Chondrocyte (in vitro differentiated cells): Measurements from ENCODE around the gene PAAF1. TPM values are rescaled to one million over a fixed set of nuclear protein-coding genes. Genes with fewer than 3 reads are reported as not detected.

ENCODE experiments used
- DNase-seq: peaks from one replicate; pipeline ENCODE4 v3.0.0; 2021; ENCODE audit warnings: mixed read lengths, low spot score
- H3K27ac Mint-ChIP-seq: one replicate; pipeline ENCODE4 v1.8.0; 2021; ENCODE audit warnings: mild to moderate bottlenecking, moderate library complexity, mixed read lengths; ENCODE audit not compliant: unreplicated experiment
- H3K27me3 Mint-ChIP-seq: 2 replicates; pipeline ENCODE4 v1.8.0; 2021; ENCODE audit warnings: low read depth, mixed read lengths
- H3K36me3 Mint-ChIP-seq: 2 replicates; pipeline ENCODE4 v1.8.0; 2021; ENCODE audit warnings: low read depth, mixed read lengths
- H3K4me1 Mint-ChIP-seq: 2 replicates; pipeline ENCODE4 v1.8.0; 2021; ENCODE audit warnings: low read depth, mild to moderate bottlenecking, mixed read lengths
- H3K4me3 Mint-ChIP-seq: one replicate; pipeline ENCODE4 v1.8.0; 2021; ENCODE audit warnings: mild to moderate bottlenecking, moderate library complexity, mixed read lengths; ENCODE audit not compliant: unreplicated experiment
- H3K9me3 Mint-ChIP-seq: 2 replicates; pipeline ENCODE4 v1.8.0; 2021; ENCODE audit warnings: low read depth, mixed read lengths
- total RNA-seq: library from RNA; stranded (reverse); gene quantifications from 3 replicates; pipeline ENCODE4 v1.2.1, GENCODE V29; 2021
- TF ChIP-seq, protein P1 (sequence below): fragments of 200-600 bp; sonication (generic); IDR thresholded peaks from 2 replicates; pipeline ENCODE4 v1.5.0; 2021; ENCODE audit warnings: antibody characterized with exemption, mild to moderate bottlenecking, moderate library complexity

The PAAF1 gene
- total RNA-seq, 1 donor from 2014 or later = 13.5 TPM

DNA sequence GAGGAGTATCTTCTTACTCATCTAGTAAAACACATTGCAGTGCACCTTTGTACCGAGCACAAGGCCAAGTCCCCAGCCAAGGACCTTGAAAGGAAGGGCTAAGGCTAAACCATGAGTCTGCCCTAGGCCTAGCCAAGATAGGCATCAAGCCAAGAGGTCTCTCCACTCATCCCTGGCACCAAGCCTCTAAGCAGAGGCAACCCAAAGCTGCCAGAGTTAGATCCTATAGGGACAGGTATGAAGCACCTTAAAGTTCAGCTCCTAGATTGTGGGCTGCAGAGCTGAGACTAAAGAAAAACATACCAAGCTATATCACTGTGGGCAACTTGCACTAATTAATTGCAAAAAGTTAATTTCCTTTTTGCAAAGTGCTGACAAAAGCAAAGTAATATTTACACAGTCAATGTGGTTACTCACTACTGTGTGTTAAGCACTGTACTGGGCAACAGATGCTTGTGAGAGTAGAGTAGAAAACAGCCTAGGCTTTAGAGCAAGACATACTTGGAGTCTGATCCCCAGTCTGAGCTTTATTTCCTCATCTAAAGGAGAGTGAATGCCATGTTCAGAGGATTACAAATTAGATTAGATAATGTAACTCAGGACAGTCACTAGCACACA is 7.4 kb upstream of the PAAF1 start:
- Mint-ChIP-seq H3K4me1 (peaks cover 21% of the 10 kb centered on the region), H3K9me3 (no peaks in the 10 kb centered on the region), H3K27me3 (no peaks in the 10 kb centered on the region), H3K4me3 (no peak overlapping the region), H3K27ac (peak overlapping the region; percentile 41), H3K36me3 (peaks cover 11% of the 10 kb centered on the region)
- TF ChIP-seq, protein P1, sequence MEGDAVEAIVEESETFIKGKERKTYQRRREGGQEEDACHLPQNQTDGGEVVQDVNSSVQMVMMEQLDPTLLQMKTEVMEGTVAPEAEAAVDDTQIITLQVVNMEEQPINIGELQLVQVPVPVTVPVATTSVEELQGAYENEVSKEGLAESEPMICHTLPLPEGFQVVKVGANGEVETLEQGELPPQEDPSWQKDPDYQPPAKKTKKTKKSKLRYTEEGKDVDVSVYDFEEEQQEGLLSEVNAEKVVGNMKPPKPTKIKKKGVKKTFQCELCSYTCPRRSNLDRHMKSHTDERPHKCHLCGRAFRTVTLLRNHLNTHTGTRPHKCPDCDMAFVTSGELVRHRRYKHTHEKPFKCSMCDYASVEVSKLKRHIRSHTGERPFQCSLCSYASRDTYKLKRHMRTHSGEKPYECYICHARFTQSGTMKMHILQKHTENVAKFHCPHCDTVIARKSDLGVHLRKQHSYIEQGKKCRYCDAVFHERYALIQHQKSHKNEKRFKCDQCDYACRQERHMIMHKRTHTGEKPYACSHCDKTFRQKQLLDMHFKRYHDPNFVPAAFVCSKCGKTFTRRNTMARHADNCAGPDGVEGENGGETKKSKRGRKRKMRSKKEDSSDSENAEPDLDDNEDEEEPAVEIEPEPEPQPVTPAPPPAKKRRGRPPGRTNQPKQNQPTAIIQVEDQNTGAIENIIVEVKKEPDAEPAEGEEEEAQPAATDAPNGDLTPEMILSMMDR = no peak
- DNase-seq = no peak

DNA sequence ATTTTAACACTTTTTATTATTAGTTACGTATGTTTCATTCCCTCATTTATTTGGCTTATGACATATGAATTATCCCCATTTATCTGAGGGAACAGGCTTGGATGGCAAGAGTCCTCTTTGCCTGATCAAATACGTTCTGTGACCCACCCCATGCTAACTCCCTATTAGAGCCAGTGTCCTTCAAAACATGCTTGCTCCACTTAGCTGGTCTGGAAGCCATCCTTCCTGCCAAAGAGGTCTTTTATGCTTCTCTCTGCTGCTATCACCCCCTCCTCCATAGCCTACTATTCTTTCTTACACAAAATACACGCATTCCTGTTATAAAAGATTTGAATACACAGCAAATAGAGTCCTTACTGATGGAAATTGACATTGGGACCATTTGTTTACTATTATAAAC is 6.5 kb upstream of the PAAF1 start:
- Mint-ChIP-seq H3K36me3 (peaks cover 8% of the 10 kb centered on the region), H3K27ac (no peak overlapping the region), H3K9me3 (no peaks in the 10 kb centered on the region)

DNA sequence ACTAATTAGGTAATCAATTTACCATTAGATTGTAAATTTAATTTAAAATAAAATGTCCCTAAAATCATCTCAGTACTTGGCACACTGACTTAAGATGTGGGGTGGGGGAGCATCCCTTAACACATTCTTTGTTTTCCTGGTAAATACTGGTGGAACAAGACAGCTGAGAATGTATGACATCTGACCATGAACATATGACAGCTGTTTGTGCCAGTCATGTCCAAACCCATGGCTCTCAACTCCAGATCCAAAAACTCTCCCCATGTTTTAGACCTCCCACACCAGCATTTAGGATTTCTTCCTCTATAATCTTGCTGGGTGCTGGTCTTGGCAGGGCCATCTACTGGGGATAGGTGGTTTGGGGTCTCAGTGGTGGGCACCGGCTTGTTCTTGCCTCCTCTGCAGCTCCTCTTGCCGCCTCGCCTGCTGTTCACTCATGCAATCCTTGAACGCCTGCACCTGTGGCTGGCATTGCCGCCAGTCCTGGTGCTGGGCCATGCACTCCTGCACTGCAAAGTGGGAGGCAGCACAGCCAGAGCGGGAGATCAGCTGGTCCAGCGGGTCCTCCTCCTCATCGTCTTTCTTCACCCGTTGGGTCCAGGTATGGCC is 3.9 kb upstream of the PAAF1 start:
- H3K9me3 Mint-ChIP-seq = no peaks in the 10 kb centered on the region
- DNase-seq = no peak
- peaks cover 7% of the 10 kb centered on the region for H3K36me3 Mint-ChIP-seq
- H3K4me3 Mint-ChIP-seq = no peak overlapping the region
- no peaks in the 10 kb centered on the region for H3K27me3 Mint-ChIP-seq
- peaks cover 33% of the 10 kb centered on the region for H3K4me1 Mint-ChIP-seq
- H3K27ac Mint-ChIP-seq = no peak overlapping the region
- TF ChIP-seq, protein P1 = no peak

More for the DNA sequence above, 6.5 kb upstream of the PAAF1 start:
- TF ChIP-seq, protein P1 = no peak
- DNase-seq = no peak
- no peak overlapping the region for H3K4me3 Mint-ChIP-seq
- H3K4me1 Mint-ChIP-seq = peaks cover 25% of the 10 kb centered on the region
- H3K27me3 Mint-ChIP-seq = no peaks in the 10 kb centered on the region

DNA sequence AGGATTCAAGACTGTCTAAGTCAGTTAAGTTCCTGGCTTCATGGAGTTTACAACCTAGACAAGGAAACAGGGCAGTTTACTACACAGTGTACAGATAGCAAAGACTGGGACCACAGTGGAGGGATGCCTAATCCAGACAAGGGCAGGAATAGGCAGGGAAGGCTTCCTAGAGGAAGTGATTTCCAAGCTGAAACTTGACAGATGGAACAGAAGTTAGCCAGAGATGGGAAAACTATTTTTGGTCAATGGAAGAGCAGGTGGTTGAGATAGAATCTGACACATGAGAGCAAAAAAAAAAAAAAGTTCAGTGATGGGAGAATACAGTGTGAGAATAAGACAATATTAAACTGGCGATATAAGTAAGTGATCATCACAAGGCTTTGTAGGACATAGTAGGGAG is 1.4 kb upstream of the PAAF1 start:
- Mint-ChIP-seq H3K4me1 (peaks cover 26% of the 10 kb centered on the region), H3K36me3 (peaks cover 7% of the 10 kb centered on the region), H3K4me3 (peak overlapping the region; percentile 96), H3K9me3 (no peaks in the 10 kb centered on the region), H3K27ac (peak overlapping the region; percentile 98), H3K27me3 (no peaks in the 10 kb centered on the region)
- TF ChIP-seq, protein P1 = no peak
- DNase-seq = no peak

DNA sequence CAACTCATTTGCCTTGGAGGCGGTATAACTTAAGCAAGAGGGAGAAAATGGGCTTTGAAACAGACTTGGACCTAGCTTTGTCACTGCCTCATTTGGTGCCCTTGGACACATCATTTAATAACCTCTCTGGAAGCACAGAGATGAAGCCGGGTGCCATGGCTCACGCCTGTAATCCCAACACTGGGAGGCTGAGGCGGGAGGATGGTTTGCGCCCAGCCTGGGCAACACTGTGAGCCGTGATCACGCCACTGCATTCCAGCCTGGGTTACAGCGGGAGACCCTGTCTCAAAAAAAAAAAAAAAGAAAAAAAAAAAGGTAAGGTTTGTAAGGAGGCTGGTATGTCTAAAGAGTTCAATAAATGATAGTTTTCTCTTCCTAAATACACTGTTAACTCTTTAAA is 959 bp upstream of the PAAF1 start:
- H3K9me3 Mint-ChIP-seq = no peaks in the 10 kb centered on the region
- no peak for DNase-seq
- no peaks in the 10 kb centered on the region for H3K27me3 Mint-ChIP-seq
- H3K4me3 Mint-ChIP-seq = peak overlapping the region; percentile 96
- peak overlapping the region; percentile 98 for H3K27ac Mint-ChIP-seq
- peaks cover 26% of the 10 kb centered on the region for H3K4me1 Mint-ChIP-seq
- TF ChIP-seq, protein P1 = no peak
- H3K36me3 Mint-ChIP-seq = peaks cover 7% of the 10 kb centered on the region
